Liver (tissue), 3 donors: ENCODE results near the gene NPC2.

ENCODE experiments used
- ATF3 ChIP-seq: IDR thresholded peaks from 2 replicates; pipeline ENCODE4 v1.6.1; 2016; ENCODE audit warnings: antibody characterized with exemption
- CTCF ChIP-seq: fragments of 150-350 bp; IDR thresholded peaks from 2 replicates; pipeline ENCODE4 v1.5.1; 2017; ENCODE audit warnings: improper control_type of control experiment, low read depth, low read length; ENCODE audit not compliant: missing input control
- FOXA1 ChIP-seq: IDR thresholded peaks from 2 replicates; pipeline ENCODE4 v1.6.1; 2016; ENCODE audit warnings: antibody characterized with exemption
- GABPA ChIP-seq, 2 donors: IDR thresholded peaks in 1 of 2; conservative IDR thresholded peaks in 1 of 2; 2 replicates each; pipeline ENCODE4 v1.6.1; 2016; ENCODE audit warnings: antibody characterized with exemption in 2 of 2, mild to moderate bottlenecking in 1 of 2, moderate library complexity in 1 of 2
- JUND ChIP-seq, 2 donors: IDR thresholded peaks; 2 replicates each; pipeline ENCODE4 v1.6.1; 2016; ENCODE audit warnings: antibody characterized with exemption in 2 of 2
- MAX ChIP-seq: IDR thresholded peaks from 2 replicates; pipeline ENCODE4 v1.6.1; 2016; ENCODE audit warnings: antibody characterized with exemption
- RAD21 ChIP-seq, 2 donors: IDR thresholded peaks; 2 replicates each; pipeline ENCODE4 v1.6.1; 2016; ENCODE audit warnings: antibody characterized with exemption in 2 of 2, mild to moderate bottlenecking in 2 of 2
- REST ChIP-seq: IDR thresholded peaks from 2 replicates; pipeline ENCODE4 v1.6.1; 2016; ENCODE audit warnings: antibody characterized with exemption, mild to moderate bottlenecking
- SP1 ChIP-seq: IDR thresholded peaks from 2 replicates; pipeline ENCODE4 v1.6.1; 2018; ENCODE audit warnings: antibody characterized with exemption, mild to moderate bottlenecking
- TAF1 ChIP-seq: conservative IDR thresholded peaks from 2 replicates; pipeline ENCODE4 v1.6.1; 2016; ENCODE audit warnings: antibody characterized with exemption, mild to moderate bottlenecking
- YY1 ChIP-seq: IDR thresholded peaks from 2 replicates; pipeline ENCODE4 v1.6.1; 2016; ENCODE audit warnings: antibody characterized with exemption, mild to moderate bottlenecking
- ZBTB33 ChIP-seq: IDR thresholded peaks from 2 replicates; pipeline ENCODE4 v1.6.1; 2016; ENCODE audit warnings: antibody characterized with exemption
- donor health status: healthy.
- donor health status: healthy.

GRCh38 chr14:74483321-74483720 is 9.8 kb downstream of the NPC2 start:
- TF ChIP-seq CTCF: no peak
- TF ChIP-seq YY1: no peak
- no peak for TF ChIP-seq RAD21 (IDR thresholded peaks at IDR 0.05)
- TF ChIP-seq ATF3: no peak
- no peak for TF ChIP-seq TAF1
- no peak for TF ChIP-seq SP1
- no peak for TF ChIP-seq FOXA1
- no peak for TF ChIP-seq GABPA (IDR thresholded peaks at IDR 0.05 in 1 of 2, conservative IDR thresholded peaks at IDR 0.05 in 1 of 2)
- TF ChIP-seq REST: no peak
- TF ChIP-seq JUND (IDR thresholded peaks at IDR 0.05): no peak
- no peak for TF ChIP-seq ZBTB33
- no peak for TF ChIP-seq MAX
